Heart right ventricle (tissue), 16 donors: ENCODE results near the gene ZRANB1. TPM values are rescaled to one million over a fixed set of nuclear protein-coding genes. Genes with fewer than 3 reads are reported as not detected.

ENCODE experiments used
- ATAC-seq, 8 donors: fragments of 200-7000 bp; cut with Tn5 transposase; one replicate each; pipeline ENCODE4 v1.9.1; 2020; ENCODE audit warnings: mild to moderate bottlenecking in 8 of 8, moderate library complexity in 8 of 8, moderate number of reproducible peaks in 1 of 8
- DNase-seq, 2 donors: peaks; one replicate each; pipeline ENCODE4 v3.0.0-alpha.2; 2020
- H3K27ac ChIP-seq, 10 donors: fragments of 200-600 bp; sonication (generic) in 2 of 10; one replicate each; pipeline versions ENCODE4 v1.5.0 to v1.8.0; 2020 to 2022; ENCODE audit warnings: mild to moderate bottlenecking in 3 of 10
- H3K27me3 ChIP-seq, 7 donors: fragments of 200-600 bp; one replicate each; pipeline ENCODE4 v1.8.0; 2021 to 2022; ENCODE audit warnings: mild to moderate bottlenecking in 2 of 7
- H3K36me3 ChIP-seq, 9 donors: fragments of 200-600 bp; sonication (generic) in 1 of 9; one replicate each; pipeline versions ENCODE4 v1.5.0 to v1.8.0; 2020 to 2022; ENCODE audit warnings: mild to moderate bottlenecking in 2 of 9
- H3K4me1 ChIP-seq, 9 donors: fragments of 200-600 bp; sonication (generic) in 1 of 9; one replicate each; pipeline versions ENCODE4 v1.5.0 to v1.8.0; 2020 to 2022; ENCODE audit warnings: mild to moderate bottlenecking in 4 of 9
- H3K4me3 ChIP-seq, 10 donors: fragments of 200-600 bp; sonication (generic) in 2 of 10; one replicate each; pipeline versions ENCODE4 v1.5.0 to v1.8.0; 2020 to 2022; ENCODE audit warnings: mild to moderate bottlenecking in 7 of 10, moderate library complexity in 2 of 10
- H3K9me3 ChIP-seq, 11 donors: fragments of 200-600 bp in 10 of 11; sonication (generic) in 2 of 11; one replicate each; pipeline versions ENCODE4 v1.5.0 to v1.8.0; 2013 to 2022; ENCODE audit warnings: mild to moderate bottlenecking in 2 of 11, control low read depth in 1 of 11, moderate library complexity in 1 of 11
- CTCF ChIP-seq, 9 donors: fragments of 200-600 bp; sonication (generic) in 2 of 9; IDR thresholded peaks; one replicate each; pipeline versions ENCODE4 v1.5.0 to v1.8.0; 2021 to 2022; ENCODE audit warnings: antibody characterized with exemption in 9 of 9, mild to moderate bottlenecking in 5 of 9, moderate library complexity in 1 of 9
- WGBS, 2 donors: extraction: QIAGEN DNeasy Blood & Tissue Kit; methylation state at CpG; one replicate each; pipeline ENCODE4 v1.1.7; 2013; ENCODE audit warnings: inconsistent platforms in 1 of 2; 5-methylcytosine and 5-hydroxymethylcytosine counted together
- intact Hi-C, 10 donors: fragments of 100-400 bp; cut with DNase I; formaldehyde crosslinking; loops; one replicate each; pipeline versions ENCODE4 v1.11.1 to v1.14.2; 2022
- polyA plus RNA-seq, 2 donors: library from polyadenylated mRNA; stranded (reverse); fragments of 200-250 nt; gene quantifications; one replicate each; pipeline ENCODE4 v1.2.3, GENCODE V29; 2013
- total RNA-seq, 10 donors: library from RNA; stranded (reverse); fragmentation: NEBNext Ultra II Directional in 3 of 10; extraction: Animal tissue kit (Norgen Biotek cat#: 25700) in 3 of 10; gene quantifications; one replicate each; pipeline versions ENCODE4 v1.2.1 to v1.2.4, GENCODE V29; 2021 to 2023
- donor health status: Arrhythmogenic right ventricular cardiomyopathy.
- donor health status: ischemic (EF 13 %, LVEDD 7.1; RV severe dilation, severe dysfunction).
- donor health status: healthy with polysubstance abuse.
- donor health status: DM: no; HTN: yes; CAD: no.
- donor health status: DM: no; HTN: no; CAD: no.
- donor health status: ischemic (EF 25% LVEDD 6.9; RV normal size, moderate dysfunction).
- donor health status: ischemic (EF 25% LVEDD 5.7; RV mildly dilated, moderate dysfunction).
- donor health status: healthy.
- donor health status: DM: yes; HTN: yes; CAD: no.
- donor health status: Ischemic cardiomyopathy.
- donor health status: ischemic (EF 35%, LVEDD 5.7; RV mildly dilated, moderate dysfunction).
- donor health status: nonischemic (EF 11% LVEDD 7.7; RV severe dilation, severe dysfunction).
- donor health status: DM: yes; HTN: yes; CAD: no.
- donor health status: PGD.
- donor health status: ischemic (EF 29% LVEDD 5.4; RV normal size, mild dysfunction).
- donor health status: nonischemic (EF 23%, LVEDD 6.1; RV moderate dilation, normal function).

ZRANB1 gene
- total and polyA plus RNA-seq, 12 donors, result 13.0 to 33.2 (median 27.5) TPM

GRCh38 chr10:124994573-124995473 lies 52.9 kb downstream of the ZRANB1 start:
- peaks cover 0 to 99% (median 53%) of the 10 kb centered on the region in 9 donors for H3K36me3 ChIP-seq
- 85% methylated on average over 31 of the region's 31 CpGs for WGBS, 2 donors
- no peak for ATAC-seq
- TF ChIP-seq CTCF (IDR thresholded peaks at IDR 0.05), result no peak
- no peak overlapping the region for H3K27ac ChIP-seq
- H3K4me3 ChIP-seq, result no peak overlapping the region
- intact Hi-C loops, result loop anchor here in 6 of 10 donors (5.0 to 10.0 kb wide), 9 partner anchors 42 to 347 kb away; no protein-coding TSS in a partner anchor
- no peaks in the 10 kb centered on the region for H3K9me3 ChIP-seq
- peaks cover 7 to 39% (median 16%) of the 10 kb centered on the region in 9 donors for H3K4me1 ChIP-seq
- H3K27me3 ChIP-seq, result no peaks in the 10 kb centered on the region
- DNase-seq, result no peak

DNA sequence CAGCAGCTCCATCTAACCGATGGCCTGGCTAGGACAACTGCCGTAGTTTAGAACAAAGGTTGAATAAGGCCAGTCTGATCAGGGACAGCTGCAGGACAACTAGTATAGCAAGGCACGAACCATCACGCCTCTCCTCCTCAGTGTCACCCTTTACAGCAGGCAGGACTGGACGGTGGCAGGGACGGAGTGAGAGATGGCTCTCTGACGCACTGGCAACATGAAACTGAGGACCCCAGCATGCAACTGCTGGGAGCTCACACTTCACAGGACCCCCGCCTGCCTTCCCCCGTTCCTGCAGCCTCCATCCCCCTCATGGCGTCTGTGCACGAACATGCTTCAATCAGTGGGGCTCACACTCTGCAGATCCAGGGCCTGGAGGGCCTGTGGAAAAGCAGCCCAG lies 53.7 kb downstream of the ZRANB1 start:
- no peaks in the 10 kb centered on the region for H3K9me3 ChIP-seq
- TF ChIP-seq CTCF (IDR thresholded peaks at IDR 0.05), result no peak
- H3K4me3 ChIP-seq, result no peak overlapping the region
- H3K27ac ChIP-seq, result no peak overlapping the region
- no peak for DNase-seq
- 86 to 95% methylated on average over 11 of the region's 11 CpGs for WGBS, 2 donors
- no peaks in the 10 kb centered on the region for H3K27me3 ChIP-seq
- peaks cover 15 to 43% (median 24%) of the 10 kb centered on the region in 9 donors for H3K4me1 ChIP-seq
- ATAC-seq, result no peak
- peaks cover 0 to 99% (median 47%) of the 10 kb centered on the region in 9 donors for H3K36me3 ChIP-seq
- intact Hi-C loops, result loop anchor here in 4 of 10 donors (5.0 to 10.0 kb wide), 8 partner anchors 42 to 162 kb away; no protein-coding TSS in a partner anchor

GRCh38 chr10:124996127-124996853 lies 54.4 kb downstream of the ZRANB1 start:
- H3K27me3 ChIP-seq, result no peaks in the 10 kb centered on the region
- peaks cover 19 to 50% (median 30%) of the 10 kb centered on the region in 9 donors for H3K4me1 ChIP-seq
- no peaks in the 10 kb centered on the region for H3K9me3 ChIP-seq
- no peak overlapping the region for H3K4me3 ChIP-seq
- TF ChIP-seq CTCF (IDR thresholded peaks at IDR 0.05), result no peak
- ATAC-seq, result no peak
- intact Hi-C loops, result loop anchor here in 4 of 10 donors (5.0 to 10.0 kb wide), 8 partner anchors 41 to 161 kb away; no protein-coding TSS in a partner anchor
- peaks cover 0 to 99% (median 40%) of the 10 kb centered on the region in 9 donors for H3K36me3 ChIP-seq
- 87 to 92% methylated on average over 24 of the region's 24 CpGs for WGBS, 2 donors
- DNase-seq, result no peak
- H3K27ac ChIP-seq, result no peak overlapping the region

DNA sequence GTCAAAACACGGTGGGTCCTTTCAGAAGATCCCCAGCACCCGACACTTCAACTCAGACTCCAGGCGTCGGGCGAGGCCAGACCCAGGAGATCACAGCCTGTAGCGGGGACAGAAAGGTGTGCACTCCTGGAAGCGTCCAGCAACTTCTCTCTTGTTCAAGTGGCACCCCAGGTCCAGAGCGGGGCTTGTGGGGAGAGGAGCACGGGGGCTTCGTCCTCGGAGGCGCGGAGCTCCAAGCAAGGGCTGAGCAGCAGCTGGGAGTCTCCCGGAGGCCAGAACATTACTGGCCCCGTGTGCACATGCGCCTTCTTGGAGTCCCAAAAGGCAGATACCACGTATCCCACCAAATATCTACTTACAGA lies 54.9 kb downstream of the ZRANB1 start:
- TF ChIP-seq CTCF (IDR thresholded peaks at IDR 0.05), result no peak
- DNase-seq, result no peak
- H3K9me3 ChIP-seq, result no peaks in the 10 kb centered on the region
- H3K4me3 ChIP-seq, result no peak overlapping the region
- no peaks in the 10 kb centered on the region for H3K27me3 ChIP-seq
- no peak overlapping the region for H3K27ac ChIP-seq
- intact Hi-C loops, result loop anchor here in 4 of 10 donors (5.0 to 10.0 kb wide), 8 partner anchors 40 to 160 kb away; no protein-coding TSS in a partner anchor
- peaks cover 0 to 99% (median 37%) of the 10 kb centered on the region in 9 donors for H3K36me3 ChIP-seq
- no peak for ATAC-seq
- H3K4me1 ChIP-seq, result peaks cover 25 to 55% (median 34%) of the 10 kb centered on the region in 9 donors
- WGBS, 2 donors, result 91 to 93% methylated on average over 17 of the region's 17 CpGs
